Measurements from ENCODE around the gene FAM187B.
"Not testable (repeated sequence)": the region's sequence is repeated elsewhere in the genome, so short reads cannot be mapped to it uniquely, and the experiment has no call there.

The FAM187B gene

GRCh38 chr19:35213663-35214632, 14.6 kb downstream of the FAM187B start:
- DNase-seq (ENCODE audit: low spot score) = peak; percentile 95

- no peak for DNase-seq (ENCODE audit: low spot score)
Observed at GRCh38 chr19:35212241-35212640, 16.3 kb downstream of the FAM187B start.

GRCh38 chr19:35211545-35212230, 16.9 kb downstream of the FAM187B start:
- DNase-seq (ENCODE audit: low spot score) = no peak

- DNase-seq (ENCODE audit: low spot score) = no peak
Observed at GRCh38 chr19:35209646-35210045, 18.9 kb downstream of the FAM187B start.

- no peak for DNase-seq (ENCODE audit: low spot score)
Observed at GRCh38 chr19:35208121-35208520, 20.4 kb downstream of the FAM187B start.

GRCh38 chr19:35207391-35207871, 21.1 kb downstream of the FAM187B start:
- DNase-seq (ENCODE audit: low spot score) = no peak

- DNase-seq (ENCODE audit: low spot score) = no peak
Observed at GRCh38 chr19:35206855-35207254, 21.7 kb downstream of the FAM187B start.

- no peak for DNase-seq (ENCODE audit: low spot score)
Observed at GRCh38 chr19:35206379-35206778, 22.2 kb downstream of the FAM187B start.

- DNase-seq (ENCODE audit: low spot score) = no peak
Observed at GRCh38 chr19:35205733-35206323, 22.7 kb downstream of the FAM187B start.

GRCh38 chr19:35204799-35205732, 23.5 kb downstream of the FAM187B start:
- DNase-seq (ENCODE audit: low spot score) = no peak

GRCh38 chr19:35202722-35203688, 25.5 kb downstream of the FAM187B start:
- DNase-seq (ENCODE audit: low spot score) = no peak

- no peak for DNase-seq (ENCODE audit: low spot score)
Observed at GRCh38 chr19:35199481-35199880, 29.1 kb downstream of the FAM187B start.

- not testable (repeated sequence) for DNase-seq (ENCODE audit: low spot score)
Observed at GRCh38 chr19:35196861-35197260, 31.7 kb downstream of the FAM187B start.

- DNase-seq (ENCODE audit: low spot score) = no peak
Observed at GRCh38 chr19:35195830-35196229, 32.7 kb downstream of the FAM187B start.

- DNase-seq (ENCODE audit: low spot score) = no peak
Observed at GRCh38 chr19:35194012-35194984, 34.2 kb downstream of the FAM187B start.

- DNase-seq (ENCODE audit: low spot score) = no peak
Observed at GRCh38 chr19:35184884-35185283, 43.7 kb downstream of the FAM187B start.

- DNase-seq (ENCODE audit: low spot score) = no peak
Observed at GRCh38 chr19:35184267-35184666, 44.3 kb downstream of the FAM187B start.

- no peak for DNase-seq (ENCODE audit: low spot score)
Observed at GRCh38 chr19:35181387-35181786, 47.2 kb downstream of the FAM187B start.

GRCh38 chr19:35179830-35180229, 48.7 kb downstream of the FAM187B start:
- no peak for DNase-seq (ENCODE audit: low spot score)
